CD4-positive, alpha-beta T cell (primary cell): ENCODE results near the gene TENM4. TPM values are rescaled to one million over a fixed set of nuclear protein-coding genes. Genes with fewer than 3 reads are reported as not detected.

Source experiments
- ATAC-seq: fragments of 200-7000 bp; cut with Tn5 transposase; one replicate; pipeline ENCODE4 v1.10.0; 2022; ENCODE audit warnings: mild to moderate bottlenecking; ENCODE audit not compliant: poor library complexity
- CTCF ChIA-PET: fragments of 350-600 bp; sonication (Branson Sonifier 250); formaldehyde crosslinking; loops from one replicate; lab custom pipeline; 2021; ENCODE audit warnings: antibody characterized with exemption, inconsistent platforms; lab: Charles Lee
- POLR2A ChIA-PET: fragments of 350-600 bp; sonication (Branson Sonifier 250); formaldehyde crosslinking; loops from one replicate; lab custom pipeline; 2021; ENCODE audit warnings: antibody characterized with exemption, inconsistent platforms; lab: Charles Lee
- DNase-seq, 14 experiments: peaks; one replicate each; pipeline ENCODE4 v3.0.0-alpha.2; 2013 to 2020; ENCODE audit warnings: mixed read lengths in 2 of 14
- H3K27ac ChIP-seq, 2 donors: one replicate each; pipeline versions ENCODE4 v1.5.1 to v1.7.0; 2013; ENCODE audit warnings: low read length in 2 of 2, low read depth in 1 of 2, mild to moderate bottlenecking in 1 of 2
- H3K27me3 ChIP-seq, 2 experiments: 1 replicate in 1 of 2; 2 replicates in 1 of 2; pipeline versions ENCODE4 v1.6.1 to v1.7.0; 2013; ENCODE audit warnings: low read length in 2 of 2, control low read depth in 1 of 2, mild to moderate bottlenecking in 1 of 2, moderate library complexity in 1 of 2; ENCODE audit not compliant: insufficient read depth in 2 of 2, control insufficient read depth in 1 of 2
- H3K36me3 ChIP-seq: one replicate; pipeline ENCODE4 v1.6.1; 2013; ENCODE audit warnings: low read length, control low read depth; ENCODE audit not compliant: insufficient read depth
- H3K4me1 ChIP-seq: one replicate; pipeline ENCODE4 v1.6.1; 2013; ENCODE audit warnings: low read length, control low read depth; ENCODE audit not compliant: insufficient read depth
- H3K4me3 ChIP-seq: one replicate; pipeline ENCODE4 v1.5.1; 2013; ENCODE audit warnings: mild to moderate bottlenecking, low read length, moderate library complexity
- H3K9me3 ChIP-seq, 2 experiments: 1 replicate in 1 of 2; 2 replicates in 1 of 2; pipeline versions ENCODE4 v1.6.1 to v1.7.0; 2013; ENCODE audit warnings: low read length in 2 of 2, mild to moderate bottlenecking in 2 of 2, control low read depth in 1 of 2, moderate library complexity in 1 of 2; ENCODE audit not compliant: control insufficient read depth in 1 of 2, insufficient read depth in 1 of 2
- H3K27ac Mint-ChIP-seq: one replicate; pipeline ENCODE4 v1.8.0; 2020; ENCODE audit warnings: mixed read lengths
- H3K27me3 Mint-ChIP-seq: one replicate; pipeline ENCODE4 v1.8.0; 2021; ENCODE audit warnings: mixed read lengths
- H3K36me3 Mint-ChIP-seq: one replicate; pipeline ENCODE4 v1.8.0; 2021; ENCODE audit warnings: low read depth, mixed read lengths
- H3K4me1 Mint-ChIP-seq: one replicate; pipeline ENCODE4 v1.8.0; 2021; ENCODE audit warnings: low read depth, mixed read lengths
- H3K4me3 Mint-ChIP-seq: one replicate; pipeline ENCODE4 v1.8.0; 2020; ENCODE audit warnings: mild to moderate bottlenecking, mixed read lengths
- H3K9me3 Mint-ChIP-seq: one replicate; pipeline ENCODE4 v1.8.0; 2020; ENCODE audit warnings: mixed read lengths
- CTCF ChIP-seq: fragments of 200-600 bp; IDR thresholded peaks from one replicate; pipeline ENCODE4 v1.8.0; 2022; ENCODE audit warnings: antibody characterized with exemption, mild to moderate bottlenecking
- intact Hi-C, 2 experiments: fragments of 100-400 bp; cut with DNase I in 1 of 2; cut with micrococcal nuclease in 1 of 2; formaldehyde crosslinking; loops; one replicate each; pipeline versions ENCODE4 v1.15.1 to v1.9.0; 2023 to 2025; cut with DNase I, micrococcal nuclease
- total RNA-seq, 174 experiments: library from RNA in 2 of 174; stranded (reverse) in 2 of 174; gene quantifications; one replicate each; pipeline ENCODE4 v1.2.3 and lab custom pipeline; 2021 to 2026

TENM4 gene
- total RNA-seq, 2 experiments from 2014 or later: 0.22 to 0.31 TPM

- H3K27me3 ChIP-seq: no peaks in the 10 kb centered on the region
- H3K4me1 ChIP-seq: no peaks in the 10 kb centered on the region
- Mint-ChIP-seq H3K4me3 (no peak overlapping the region), H3K9me3 (no peaks in the 10 kb centered on the region), H3K27me3 (peaks cover 5% of the 10 kb centered on the region), H3K27ac (no peak overlapping the region), H3K4me1 (no peaks in the 10 kb centered on the region), H3K36me3 (no peaks in the 10 kb centered on the region)
- DNase-seq: no peak
- no peak for ATAC-seq
- H3K36me3 ChIP-seq: no peaks in the 10 kb centered on the region
- H3K9me3 ChIP-seq: peaks cover 0 to 4% of the 10 kb centered on the region in 2 experiments
- no peak overlapping the region for H3K27ac ChIP-seq
- no peak for TF ChIP-seq CTCF
- POLR2A ChIA-PET: no interaction called here
- CTCF ChIA-PET: no interaction called here
- intact Hi-C loops: no loop called here
- H3K4me3 ChIP-seq: no peak overlapping the region
These were observed 40.6 kb downstream of the TENM4 start for GRCh38 chr11:79400206-79400605.

- H3K36me3 ChIP-seq: no peaks in the 10 kb centered on the region
- H3K4me1 Mint-ChIP-seq: no peaks in the 10 kb centered on the region
- TF ChIP-seq CTCF: no peak
- no peak overlapping the region for H3K27ac Mint-ChIP-seq
- ATAC-seq: no peak
- DNase-seq: no peak
- H3K4me3 Mint-ChIP-seq: no peak overlapping the region
- H3K27me3 Mint-ChIP-seq: peaks cover under 1% of the 10 kb centered on the region
- H3K36me3 Mint-ChIP-seq: no peaks in the 10 kb centered on the region
- intact Hi-C loops: no loop called here
- no peak overlapping the region for H3K27ac ChIP-seq
- POLR2A ChIA-PET: no interaction called here
- H3K27me3 ChIP-seq: no peaks in the 10 kb centered on the region
- H3K4me1 ChIP-seq: no peaks in the 10 kb centered on the region
- no peak overlapping the region for H3K4me3 ChIP-seq
- CTCF ChIA-PET: no interaction called here
- peaks cover 0 to 4% of the 10 kb centered on the region in 2 experiments for H3K9me3 ChIP-seq
- peaks cover 2% of the 10 kb centered on the region for H3K9me3 Mint-ChIP-seq
These were observed 43.6 kb downstream of the TENM4 start for GRCh38 chr11:79397252-79397651.

- no peak for TF ChIP-seq CTCF
- no peaks in the 10 kb centered on the region for H3K36me3 Mint-ChIP-seq
- H3K27ac Mint-ChIP-seq: no peak overlapping the region
- intact Hi-C loops: no loop called here
- DNase-seq (no peak), ATAC-seq (no peak)
- Histone ChIP-seq H3K36me3 (no peaks in the 10 kb centered on the region), H3K27me3 (no peaks in the 10 kb centered on the region), H3K27ac (no peak overlapping the region), H3K4me1 (no peaks in the 10 kb centered on the region), H3K9me3 (peaks cover 0 to 2% of the 10 kb centered on the region in 2 experiments), H3K4me3 (no peak overlapping the region)
- H3K9me3 Mint-ChIP-seq: peaks cover 2% of the 10 kb centered on the region
- CTCF ChIA-PET: no interaction called here
- H3K4me1 Mint-ChIP-seq: no peaks in the 10 kb centered on the region
- POLR2A ChIA-PET: no interaction called here
- peaks cover 4% of the 10 kb centered on the region for H3K27me3 Mint-ChIP-seq
- no peak overlapping the region for H3K4me3 Mint-ChIP-seq
These were observed 44.2 kb downstream of the TENM4 start for GRCh38 chr11:79396674-79397073.
